Osteoblast (primary cell): ENCODE data around the gene WLS. TPM values are rescaled to one million over a fixed set of nuclear protein-coding genes. Genes with fewer than 3 reads are reported as not detected.

Experiments used
- DNase-seq: peaks from one replicate; pipeline ENCODE4 v3.0.0; 2011; ENCODE audit warnings: low spot score, mixed read lengths; ENCODE audit not compliant: insufficient read length; ENCODE audit errors: missing footprints
- H2AFZ ChIP-seq: 2 replicates; pipeline ENCODE4 v1.6.0; 2011; ENCODE audit warnings: mild to moderate bottlenecking, low read length
- H3K27ac ChIP-seq: 2 replicates; pipeline ENCODE4 v1.5.1; 2011; ENCODE audit warnings: mild to moderate bottlenecking, low read depth, low read length, moderate library complexity
- H3K27me3 ChIP-seq: 2 replicates; pipeline ENCODE4 v1.6.0; 2012; ENCODE audit warnings: mild to moderate bottlenecking, control low read depth, inconsistent platforms, low read length, moderate library complexity; ENCODE audit not compliant: insufficient read depth
- H3K36me3 ChIP-seq: 2 replicates; pipeline ENCODE4 v1.5.1; 2011; ENCODE audit warnings: mild to moderate bottlenecking, low read length, control low read depth, moderate library complexity; ENCODE audit not compliant: insufficient read depth
- H3K4me1 ChIP-seq: 2 replicates; pipeline ENCODE4 v1.5.1; 2011; ENCODE audit warnings: mild to moderate bottlenecking, low read length, control low read depth, moderate library complexity; ENCODE audit not compliant: insufficient read depth
- H3K4me2 ChIP-seq: 2 replicates; pipeline ENCODE4 v1.6.0; 2011; ENCODE audit warnings: mild to moderate bottlenecking, low read length; ENCODE audit not compliant: insufficient read depth
- H3K4me3 ChIP-seq: fragments of 200-600 bp; sonication (generic); 3 replicates; pipeline ENCODE4 v1.5.1; 2012; ENCODE audit warnings: mild to moderate bottlenecking, low read length, inconsistent platforms; ENCODE audit not compliant: insufficient read depth
- H3K79me2 ChIP-seq: 2 replicates; pipeline ENCODE4 v1.6.0; 2012; ENCODE audit warnings: mild to moderate bottlenecking, low read length, control low read depth, inconsistent platforms; ENCODE audit not compliant: insufficient read depth
- H3K9me3 ChIP-seq: 2 replicates; pipeline ENCODE4 v1.5.1; 2011; ENCODE audit warnings: low read depth, low read length, control low read depth
- H4K20me1 ChIP-seq: 2 replicates; pipeline ENCODE4 v1.6.0; 2012; ENCODE audit warnings: mild to moderate bottlenecking, low read length, control low read depth; ENCODE audit not compliant: insufficient read depth
- total RNA-seq: library from RNA; depleted of rRNA; stranded (reverse); fragments of >200 nt; gene quantifications from 2 replicates; pipeline ENCODE4 v1.2.3, GENCODE V29; 2012
- TF ChIP-seq, protein P1 (sequence below): IDR thresholded peaks from 2 replicates; pipeline ENCODE4 v1.5.1; 2011; ENCODE audit warnings: mild to moderate bottlenecking, low read depth, low read length, moderate library complexity; ENCODE audit errors: extremely low read depth

The WLS gene
- total RNA-seq, 1 donor = 54.3 TPM

DNA sequence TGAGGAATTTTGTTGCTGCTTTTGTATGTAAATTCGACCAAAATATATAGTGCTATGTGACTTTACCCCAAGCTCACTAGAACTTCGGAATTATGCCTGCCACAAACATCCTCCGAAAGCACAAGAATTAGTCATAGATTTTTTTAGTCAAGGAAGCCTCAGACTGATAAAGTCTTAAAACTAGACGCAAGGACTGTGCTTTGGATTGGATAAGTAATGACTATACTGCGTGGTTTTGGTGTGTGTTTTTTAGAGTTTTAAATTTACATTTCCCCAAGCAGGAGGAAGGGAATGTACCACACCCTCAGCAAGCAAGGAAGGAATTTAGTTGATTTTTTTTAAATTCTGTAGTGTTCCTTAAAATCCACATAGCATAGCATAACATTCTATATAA, 10.3 kb downstream of the WLS start:
- Histone ChIP-seq H3K4me3 (no peak overlapping the region), H3K27me3 (no peaks in the 10 kb centered on the region), H3K9me3 (no peaks in the 10 kb centered on the region), H3K27ac (no peak overlapping the region), H3K4me2 (peak overlapping the region; percentile 34), H3K79me2 (peaks cover 77% of the 10 kb centered on the region), H3K36me3 (no peaks in the 10 kb centered on the region), H3K4me1 (peaks cover 31% of the 10 kb centered on the region), H4K20me1 (peaks cover 28% of the 10 kb centered on the region), H2AFZ (no peak overlapping the region)
- TF ChIP-seq, protein P1, sequence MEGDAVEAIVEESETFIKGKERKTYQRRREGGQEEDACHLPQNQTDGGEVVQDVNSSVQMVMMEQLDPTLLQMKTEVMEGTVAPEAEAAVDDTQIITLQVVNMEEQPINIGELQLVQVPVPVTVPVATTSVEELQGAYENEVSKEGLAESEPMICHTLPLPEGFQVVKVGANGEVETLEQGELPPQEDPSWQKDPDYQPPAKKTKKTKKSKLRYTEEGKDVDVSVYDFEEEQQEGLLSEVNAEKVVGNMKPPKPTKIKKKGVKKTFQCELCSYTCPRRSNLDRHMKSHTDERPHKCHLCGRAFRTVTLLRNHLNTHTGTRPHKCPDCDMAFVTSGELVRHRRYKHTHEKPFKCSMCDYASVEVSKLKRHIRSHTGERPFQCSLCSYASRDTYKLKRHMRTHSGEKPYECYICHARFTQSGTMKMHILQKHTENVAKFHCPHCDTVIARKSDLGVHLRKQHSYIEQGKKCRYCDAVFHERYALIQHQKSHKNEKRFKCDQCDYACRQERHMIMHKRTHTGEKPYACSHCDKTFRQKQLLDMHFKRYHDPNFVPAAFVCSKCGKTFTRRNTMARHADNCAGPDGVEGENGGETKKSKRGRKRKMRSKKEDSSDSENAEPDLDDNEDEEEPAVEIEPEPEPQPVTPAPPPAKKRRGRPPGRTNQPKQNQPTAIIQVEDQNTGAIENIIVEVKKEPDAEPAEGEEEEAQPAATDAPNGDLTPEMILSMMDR = no peak
- DNase-seq = peak; percentile 54

DNA sequence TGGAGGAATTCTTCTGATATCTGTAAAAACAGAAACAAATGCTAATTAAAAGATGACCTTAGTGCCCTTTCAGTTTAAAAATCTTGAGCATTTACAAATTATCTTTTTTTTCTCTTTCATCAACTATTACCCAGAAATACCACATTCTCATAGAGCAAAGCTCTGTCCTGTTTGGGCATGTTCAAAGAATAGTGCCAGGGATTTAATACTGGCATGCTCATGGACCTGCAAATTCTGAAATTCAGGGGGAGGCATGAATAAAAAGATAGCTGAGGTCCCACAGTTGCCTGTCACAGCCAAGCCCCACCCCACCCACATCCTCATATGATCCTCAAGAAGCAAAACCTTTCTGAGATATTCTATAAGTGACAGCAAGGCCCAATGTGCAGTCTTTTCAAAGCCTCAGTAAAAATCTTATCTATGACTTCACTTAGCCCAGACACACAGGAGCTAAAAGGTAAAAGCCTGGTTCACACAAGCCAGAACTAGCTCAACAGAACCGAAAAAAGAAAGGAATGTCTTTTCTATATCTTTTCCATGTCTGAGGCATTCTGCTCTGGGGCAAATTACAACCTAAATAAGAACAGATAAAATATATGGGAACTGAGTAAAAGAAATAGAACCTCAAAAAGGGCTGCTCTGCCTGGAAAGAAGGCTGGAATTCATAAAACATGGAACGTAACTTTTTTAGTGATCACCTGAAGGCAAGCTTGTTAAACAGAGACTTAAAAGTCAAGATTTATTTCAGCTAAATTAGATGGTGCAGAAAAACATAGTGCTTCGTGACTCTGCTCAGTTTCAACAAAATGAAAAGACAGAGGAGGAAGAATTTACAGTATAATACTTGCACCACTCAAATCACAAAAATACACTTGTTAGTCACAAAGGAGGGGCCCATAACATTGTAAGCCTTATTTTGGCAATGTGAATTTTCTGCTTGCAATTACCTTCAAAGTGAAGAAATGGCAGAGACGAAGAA, 11.0 kb downstream of the WLS start:
- Histone ChIP-seq H3K36me3 (no peaks in the 10 kb centered on the region), H2AFZ (no peak overlapping the region), H4K20me1 (peaks cover 28% of the 10 kb centered on the region), H3K27ac (no peak overlapping the region), H3K4me3 (no peak overlapping the region), H3K9me3 (no peaks in the 10 kb centered on the region), H3K79me2 (peaks cover 77% of the 10 kb centered on the region), H3K4me1 (peaks cover 31% of the 10 kb centered on the region), H3K27me3 (no peaks in the 10 kb centered on the region), H3K4me2 (peak overlapping the region; percentile 34)
- no peak for DNase-seq
- TF ChIP-seq, protein P1 = no peak

DNA sequence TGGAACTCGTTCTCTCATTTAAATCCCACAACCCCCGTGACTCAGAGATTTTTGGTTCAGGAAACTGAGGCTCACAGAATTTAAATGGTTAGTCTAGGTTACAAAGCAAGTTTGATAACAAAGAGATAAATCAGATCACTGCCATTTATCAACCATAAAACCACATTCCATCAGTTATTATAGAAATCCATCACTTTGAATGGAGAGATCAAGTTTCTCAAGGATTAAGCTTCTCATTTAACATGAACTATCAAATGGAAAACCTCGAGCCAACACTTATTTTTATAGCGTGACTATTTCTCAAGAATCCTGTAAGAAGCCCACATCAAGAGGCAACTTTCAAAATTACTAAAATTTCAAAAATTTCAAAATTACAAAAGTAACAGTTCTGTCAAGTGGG, 11.9 kb downstream of the WLS start:
- TF ChIP-seq, protein P1 = no peak
- peaks cover 28% of the 10 kb centered on the region for H4K20me1 ChIP-seq
- H3K9me3 ChIP-seq = no peaks in the 10 kb centered on the region
- no peak overlapping the region for H3K27ac ChIP-seq
- H3K4me1 ChIP-seq = peaks cover 31% of the 10 kb centered on the region
- H3K79me2 ChIP-seq = peaks cover 76% of the 10 kb centered on the region
- H2AFZ ChIP-seq = no peak overlapping the region
- H3K4me3 ChIP-seq = no peak overlapping the region
- H3K4me2 ChIP-seq = no peak overlapping the region
- no peak for DNase-seq
- no peaks in the 10 kb centered on the region for H3K27me3 ChIP-seq
- H3K36me3 ChIP-seq = no peaks in the 10 kb centered on the region

DNA sequence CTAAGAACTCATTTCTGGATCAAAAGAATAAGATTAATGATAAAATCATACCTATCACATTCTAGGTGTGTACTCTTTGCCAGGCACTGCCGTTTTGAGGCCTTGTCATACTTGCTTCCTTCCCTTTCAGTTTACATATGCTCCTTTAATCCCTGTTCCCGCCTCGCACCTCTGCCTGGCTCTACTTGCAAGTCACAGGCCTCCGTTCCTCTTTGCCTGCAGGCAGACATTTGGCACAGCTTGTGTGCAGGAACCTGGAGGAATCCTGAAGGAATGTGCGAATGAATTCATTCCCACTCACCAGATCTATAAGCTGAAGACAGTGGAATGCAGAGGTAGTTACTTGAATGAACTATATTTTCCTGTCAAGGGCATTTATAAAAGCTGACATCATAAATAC, 13.8 kb downstream of the WLS start:
- Histone ChIP-seq H3K27me3 (no peaks in the 10 kb centered on the region), H3K4me2 (no peak overlapping the region), H3K9me3 (no peaks in the 10 kb centered on the region), H4K20me1 (peaks cover 20% of the 10 kb centered on the region), H3K36me3 (no peaks in the 10 kb centered on the region), H3K79me2 (peaks cover 70% of the 10 kb centered on the region), H3K27ac (no peak overlapping the region), H3K4me1 (peaks cover 38% of the 10 kb centered on the region), H3K4me3 (no peak overlapping the region), H2AFZ (no peak overlapping the region)
- no peak for DNase-seq
- TF ChIP-seq, protein P1 = no peak
